ENCODE data around the gene VPS11.
A peak's percentile ranks its signal among the peaks of the same experiment; 100 is the strongest.

The VPS11 gene

GRCh38 chr11:119078675-119079420 lies 11.2 kb downstream of the VPS11 start:
- TF ChIP-seq CTCF (conservative IDR thresholded peaks at IDR 0.05; ENCODE audit: low read length) = no peak
- no peak for DNase-seq (ENCODE audit: low read depth)
- H3K4me3 ChIP-seq (ENCODE audit: low read length) = no peak overlapping the region

GRCh38 chr11:119081682-119082260 lies 14.2 kb downstream of the VPS11 start:
- no peak overlapping the region for H3K4me3 ChIP-seq (ENCODE audit: low read length)
- no peak for TF ChIP-seq CTCF (conservative IDR thresholded peaks at IDR 0.05; ENCODE audit: low read length)
- DNase-seq (ENCODE audit: low read depth) = no peak

GRCh38 chr11:119084663-119085436 lies 17.2 kb downstream of the VPS11 start, which contains the start of gene HMBS:
TSS of gene HMBS (plus strand) at chr11:119084881. CDS start at chr11:119085034, 153 bp downstream.
- no peak for TF ChIP-seq CTCF (conservative IDR thresholded peaks at IDR 0.05; ENCODE audit: low read length)
- H3K4me3 ChIP-seq (ENCODE audit: low read length) = peak within 1 kb of the TSS; percentile 95
- peak; percentile 93 for DNase-seq (ENCODE audit: low read depth)

GRCh38 chr11:119085437-119085847 lies 17.8 kb downstream of the VPS11 start:
- no peak for DNase-seq (ENCODE audit: low read depth)
- no peak for TF ChIP-seq CTCF (conservative IDR thresholded peaks at IDR 0.05; ENCODE audit: low read length)
- H3K4me3 ChIP-seq (ENCODE audit: low read length) = peak overlapping the region; percentile 95

- no peak overlapping the region for H3K4me3 ChIP-seq (ENCODE audit: low read length)
- no peak for DNase-seq (ENCODE audit: low read depth)
- no peak for TF ChIP-seq CTCF (conservative IDR thresholded peaks at IDR 0.05; ENCODE audit: low read length)
Observed at GRCh38 chr11:119087123-119087522, 19.5 kb downstream of the VPS11 start.

GRCh38 chr11:119087747-119088241 lies 20.2 kb downstream of the VPS11 start:
- DNase-seq (ENCODE audit: low read depth) = no peak
- TF ChIP-seq CTCF (conservative IDR thresholded peaks at IDR 0.05; ENCODE audit: low read length) = no peak
- no peak overlapping the region for H3K4me3 ChIP-seq (ENCODE audit: low read length)

All from AG10803 (cell line).